ENCODE results near the gene PLCD1. TPM values are rescaled to one million over a fixed set of nuclear protein-coding genes. Genes with fewer than 3 reads are reported as not detected.

Gene PLCD1
- total and polyA plus RNA-seq, 2 of the 13 experiments (the other 11 are each of a cell fraction or from before 2014, with no cell fraction given): 10.1 to 12.4 TPM

DNA sequence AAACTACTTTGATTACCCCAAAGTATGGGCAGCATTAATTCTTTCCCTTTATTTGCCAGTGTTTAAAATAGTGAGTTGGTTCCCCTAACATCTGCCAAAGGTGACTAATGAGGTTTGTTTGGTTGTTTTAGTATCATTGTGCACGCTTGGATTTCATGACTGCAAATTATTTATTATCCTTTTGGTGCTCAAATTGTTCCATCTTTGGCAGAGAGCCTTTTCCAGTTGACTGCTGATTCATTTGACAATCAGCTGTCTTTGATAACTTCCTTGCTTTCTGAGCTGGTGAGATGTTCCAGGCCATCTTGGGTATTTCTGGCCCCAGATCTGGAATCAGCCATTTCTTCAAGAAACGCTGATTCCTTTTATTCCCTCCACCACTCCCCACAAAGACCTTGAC lies 18.5 kb upstream of the PLCD1 start (continued):
- no peak for TF ChIP-seq ZNF567 (CRISPR knock-in tag; IDR thresholded peaks at IDR 0.05; ENCODE audit: borderline replicate concordance)
- TF ChIP-seq, protein P1, sequence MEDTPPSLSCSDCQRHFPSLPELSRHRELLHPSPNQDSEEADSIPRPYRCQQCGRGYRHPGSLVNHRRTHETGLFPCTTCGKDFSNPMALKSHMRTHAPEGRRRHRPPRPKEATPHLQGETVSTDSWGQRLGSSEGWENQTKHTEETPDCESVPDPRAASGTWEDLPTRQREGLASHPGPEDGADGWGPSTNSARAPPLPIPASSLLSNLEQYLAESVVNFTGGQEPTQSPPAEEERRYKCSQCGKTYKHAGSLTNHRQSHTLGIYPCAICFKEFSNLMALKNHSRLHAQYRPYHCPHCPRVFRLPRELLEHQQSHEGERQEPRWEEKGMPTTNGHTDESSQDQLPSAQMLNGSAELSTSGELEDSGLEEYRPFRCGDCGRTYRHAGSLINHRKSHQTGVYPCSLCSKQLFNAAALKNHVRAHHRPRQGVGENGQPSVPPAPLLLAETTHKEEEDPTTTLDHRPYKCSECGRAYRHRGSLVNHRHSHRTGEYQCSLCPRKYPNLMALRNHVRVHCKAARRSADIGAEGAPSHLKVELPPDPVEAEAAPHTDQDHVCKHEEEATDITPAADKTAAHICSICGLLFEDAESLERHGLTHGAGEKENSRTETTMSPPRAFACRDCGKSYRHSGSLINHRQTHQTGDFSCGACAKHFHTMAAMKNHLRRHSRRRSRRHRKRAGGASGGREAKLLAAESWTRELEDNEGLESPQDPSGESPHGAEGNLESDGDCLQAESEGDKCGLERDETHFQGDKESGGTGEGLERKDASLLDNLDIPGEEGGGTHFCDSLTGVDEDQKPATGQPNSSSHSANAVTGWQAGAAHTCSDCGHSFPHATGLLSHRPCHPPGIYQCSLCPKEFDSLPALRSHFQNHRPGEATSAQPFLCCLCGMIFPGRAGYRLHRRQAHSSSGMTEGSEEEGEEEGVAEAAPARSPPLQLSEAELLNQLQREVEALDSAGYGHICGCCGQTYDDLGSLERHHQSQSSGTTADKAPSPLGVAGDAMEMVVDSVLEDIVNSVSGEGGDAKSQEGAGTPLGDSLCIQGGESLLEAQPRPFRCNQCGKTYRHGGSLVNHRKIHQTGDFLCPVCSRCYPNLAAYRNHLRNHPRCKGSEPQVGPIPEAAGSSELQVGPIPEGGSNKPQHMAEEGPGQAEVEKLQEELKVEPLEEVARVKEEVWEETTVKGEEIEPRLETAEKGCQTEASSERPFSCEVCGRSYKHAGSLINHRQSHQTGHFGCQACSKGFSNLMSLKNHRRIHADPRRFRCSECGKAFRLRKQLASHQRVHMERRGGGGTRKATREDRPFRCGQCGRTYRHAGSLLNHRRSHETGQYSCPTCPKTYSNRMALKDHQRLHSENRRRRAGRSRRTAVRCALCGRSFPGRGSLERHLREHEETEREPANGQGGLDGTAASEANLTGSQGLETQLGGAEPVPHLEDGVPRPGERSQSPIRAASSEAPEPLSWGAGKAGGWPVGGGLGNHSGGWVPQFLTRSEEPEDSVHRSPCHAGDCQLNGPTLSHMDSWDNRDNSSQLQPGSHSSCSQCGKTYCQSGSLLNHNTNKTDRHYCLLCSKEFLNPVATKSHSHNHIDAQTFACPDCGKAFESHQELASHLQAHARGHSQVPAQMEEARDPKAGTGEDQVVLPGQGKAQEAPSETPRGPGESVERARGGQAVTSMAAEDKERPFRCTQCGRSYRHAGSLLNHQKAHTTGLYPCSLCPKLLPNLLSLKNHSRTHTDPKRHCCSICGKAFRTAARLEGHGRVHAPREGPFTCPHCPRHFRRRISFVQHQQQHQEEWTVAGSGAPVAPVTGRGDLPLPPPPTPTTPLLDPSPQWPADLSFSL (CRISPR knock-in tag; IDR thresholded peaks at IDR 0.05): no peak
- TF ChIP-seq, protein P2, sequence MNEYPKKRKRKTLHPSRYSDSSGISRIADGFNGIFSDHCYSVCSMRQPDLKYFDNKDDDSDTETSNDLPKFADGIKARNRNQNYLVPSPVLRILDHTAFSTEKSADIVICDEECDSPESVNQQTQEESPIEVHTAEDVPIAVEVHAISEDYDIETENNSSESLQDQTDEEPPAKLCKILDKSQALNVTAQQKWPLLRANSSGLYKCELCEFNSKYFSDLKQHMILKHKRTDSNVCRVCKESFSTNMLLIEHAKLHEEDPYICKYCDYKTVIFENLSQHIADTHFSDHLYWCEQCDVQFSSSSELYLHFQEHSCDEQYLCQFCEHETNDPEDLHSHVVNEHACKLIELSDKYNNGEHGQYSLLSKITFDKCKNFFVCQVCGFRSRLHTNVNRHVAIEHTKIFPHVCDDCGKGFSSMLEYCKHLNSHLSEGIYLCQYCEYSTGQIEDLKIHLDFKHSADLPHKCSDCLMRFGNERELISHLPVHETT (CRISPR knock-in tag; conservative IDR thresholded peaks at IDR 0.05): no peak

DNA sequence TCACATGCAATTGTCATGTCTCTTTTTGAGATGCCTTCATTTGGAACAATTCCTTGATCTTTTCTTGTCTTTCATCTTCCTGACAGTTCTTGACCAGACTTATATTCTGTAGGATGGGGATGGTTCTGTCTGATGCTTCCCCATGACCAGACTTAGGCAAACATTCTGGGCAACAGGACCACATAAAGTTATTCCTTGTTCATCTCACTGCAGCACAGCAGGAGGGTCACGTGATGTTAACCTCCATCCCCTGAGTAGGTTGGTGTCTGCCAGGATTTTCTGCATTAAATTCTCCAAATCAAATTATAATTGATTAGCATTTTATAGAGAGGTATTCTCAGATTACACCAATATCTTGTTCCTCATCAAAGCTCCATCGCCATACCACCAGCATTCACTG lies 17.4 kb upstream of the PLCD1 start:
- no peak overlapping the region for H3K27ac ChIP-seq (ENCODE audit: extremely low read length, insufficient read depth, low read length)
- H3K79me2 ChIP-seq (ENCODE audit: insufficient read depth, low read length): no peaks in the 10 kb centered on the region
- H3K36me3 ChIP-seq (replicated peaks in 1 of 2; ENCODE audit: control insufficient read depth in 1 of 2, insufficient read depth in 2 of 2, low read length in 2 of 2): no peaks in the 10 kb centered on the region
- H3K9me3 ChIP-seq (ENCODE audit: low read length): no peaks in the 10 kb centered on the region
- no TSS peak for BruUV-seq (replicated peaks)
- DNase-seq (ENCODE audit: low spot score) (no peak), ATAC-seq (no peak), FAIRE-seq (no peak)
- TF ChIP-seq MZF1 (CRISPR knock-in tag; IDR thresholded peaks at IDR 0.05; ENCODE audit: borderline replicate concordance): no peak
- peak; percentile 64; the same call in 1 of the 2 replicates for TF ChIP-seq RAD51 (IDR thresholded peaks at IDR 0.05; ENCODE audit: borderline replicate concordance)
- TF ChIP-seq, protein P3, sequence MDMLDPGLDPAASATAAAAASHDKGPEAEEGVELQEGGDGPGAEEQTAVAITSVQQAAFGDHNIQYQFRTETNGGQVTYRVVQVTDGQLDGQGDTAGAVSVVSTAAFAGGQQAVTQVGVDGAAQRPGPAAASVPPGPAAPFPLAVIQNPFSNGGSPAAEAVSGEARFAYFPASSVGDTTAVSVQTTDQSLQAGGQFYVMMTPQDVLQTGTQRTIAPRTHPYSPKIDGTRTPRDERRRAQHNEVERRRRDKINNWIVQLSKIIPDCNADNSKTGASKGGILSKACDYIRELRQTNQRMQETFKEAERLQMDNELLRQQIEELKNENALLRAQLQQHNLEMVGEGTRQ (IDR thresholded peaks at IDR 0.05; ENCODE audit: low read depth, low read length): peak; percentile 51; the same call in 1 of the 2 replicates
- TF ChIP-seq, protein P3 (CRISPR knock-in tag; IDR thresholded peaks at IDR 0.05; ENCODE audit: borderline replicate concordance): no peak
- no peak overlapping the region for H3K4me2 ChIP-seq (ENCODE audit: low read depth, low read length)
- H2AFZ ChIP-seq (ENCODE audit: low read length): no peak overlapping the region
- H3K9ac ChIP-seq (ENCODE audit: insufficient read depth, low read depth, low read length): no peak overlapping the region
- intact Hi-C loops (cut with micrococcal nuclease; ENCODE audit: unreplicated experiment): no loop called here
- 21% methylated on average over 2 of the region's 2 CpGs for WGBS (ENCODE audit: low lambda C conversion rate)
- no peak overlapping the region for H3K4me3 ChIP-seq (replicated peaks in 1 of 3; ENCODE audit: insufficient read depth in 1 of 3, low read depth in 2 of 3, low read length in 3 of 3)
- POLR2A ChIA-PET: no interaction called here
- H4K20me1 ChIP-seq (ENCODE audit: insufficient read depth, low read length): no peaks in the 10 kb centered on the region
- peaks cover 0 to 17% of the 10 kb centered on the region in 2 experiments; a peak in 3 of 5 replicates for H3K27me3 ChIP-seq (ENCODE audit: control insufficient read depth in 1 of 2, insufficient read depth in 2 of 2, low read length in 2 of 2)
- H3K4me1 ChIP-seq (ENCODE audit: insufficient read depth, low read length): no peaks in the 10 kb centered on the region
- CTCF ChIA-PET (ENCODE audit: low intra/inter-chr PET ratio, low total read pairs): no interaction called here
- in situ Hi-C loops (cut with HindIII; ENCODE audit: extremely low pct_ligation_motif_present, low pct_unique_long_range_greater_than_20kb): no loop called here

Data from HepG2 (cell line).